Chondrocyte (in vitro differentiated cells): ENCODE results near the gene STK32B. TPM values are rescaled to one million over a fixed set of nuclear protein-coding genes. Genes with fewer than 3 reads are reported as not detected.

ENCODE experiments used
- DNase-seq: peaks from one replicate; pipeline ENCODE4 v3.0.0; 2021; ENCODE audit warnings: mixed read lengths, low spot score
- H3K27ac Mint-ChIP-seq: one replicate; pipeline ENCODE4 v1.8.0; 2021; ENCODE audit warnings: mild to moderate bottlenecking, moderate library complexity, mixed read lengths; ENCODE audit not compliant: unreplicated experiment
- H3K27me3 Mint-ChIP-seq: 2 replicates; pipeline ENCODE4 v1.8.0; 2021; ENCODE audit warnings: low read depth, mixed read lengths
- H3K36me3 Mint-ChIP-seq: 2 replicates; pipeline ENCODE4 v1.8.0; 2021; ENCODE audit warnings: low read depth, mixed read lengths
- H3K4me1 Mint-ChIP-seq: 2 replicates; pipeline ENCODE4 v1.8.0; 2021; ENCODE audit warnings: low read depth, mild to moderate bottlenecking, mixed read lengths
- H3K4me3 Mint-ChIP-seq: one replicate; pipeline ENCODE4 v1.8.0; 2021; ENCODE audit warnings: mild to moderate bottlenecking, moderate library complexity, mixed read lengths; ENCODE audit not compliant: unreplicated experiment
- H3K9me3 Mint-ChIP-seq: 2 replicates; pipeline ENCODE4 v1.8.0; 2021; ENCODE audit warnings: low read depth, mixed read lengths
- CTCF ChIP-seq: fragments of 200-600 bp; sonication (generic); IDR thresholded peaks from 2 replicates; pipeline ENCODE4 v1.5.0; 2021; ENCODE audit warnings: antibody characterized with exemption, mild to moderate bottlenecking, moderate library complexity
- total RNA-seq: library from RNA; stranded (reverse); gene quantifications from 3 replicates; pipeline ENCODE4 v1.2.1, GENCODE V29; 2021

STK32B gene
- total RNA-seq, 1 donor from 2014 or later: 14.2 TPM

GRCh38 chr4:5199912-5200311, 148.6 kb downstream of the STK32B start:
- TF ChIP-seq CTCF: no peak

GRCh38 chr4:5200513-5200912, 149.2 kb downstream of the STK32B start:
- no peak for TF ChIP-seq CTCF
- Mint-ChIP-seq H3K36me3 (peaks cover 3% of the 10 kb centered on the region), H3K9me3 (no peaks in the 10 kb centered on the region), H3K4me3 (no peak overlapping the region), H3K4me1 (peaks cover 15% of the 10 kb centered on the region), H3K27ac (no peak overlapping the region), H3K27me3 (no peaks in the 10 kb centered on the region)
- DNase-seq: no peak

More at GRCh38 chr4:5199912-5200311, 148.6 kb downstream of the STK32B start:
- Mint-ChIP-seq H3K36me3 (peaks cover 3% of the 10 kb centered on the region), H3K4me3 (no peak overlapping the region), H3K27me3 (no peaks in the 10 kb centered on the region), H3K9me3 (no peaks in the 10 kb centered on the region), H3K4me1 (peaks cover 15% of the 10 kb centered on the region), H3K27ac (no peak overlapping the region)
- no peak for DNase-seq

- DNase-seq: no peak
- Mint-ChIP-seq H3K36me3 (peaks cover 3% of the 10 kb centered on the region), H3K4me1 (peaks cover 25% of the 10 kb centered on the region), H3K9me3 (no peaks in the 10 kb centered on the region), H3K27me3 (no peaks in the 10 kb centered on the region), H3K4me3 (no peak overlapping the region), H3K27ac (no peak overlapping the region)
- no peak for TF ChIP-seq CTCF
These were observed 152.2 kb downstream of the STK32B start for GRCh38 chr4:5203309-5203992.

GRCh38 chr4:5203993-5204310, 152.7 kb downstream of the STK32B start:
- no peak for DNase-seq
- Mint-ChIP-seq H3K4me1 (peaks cover 25% of the 10 kb centered on the region), H3K27ac (no peak overlapping the region), H3K9me3 (no peaks in the 10 kb centered on the region), H3K4me3 (no peak overlapping the region), H3K36me3 (peaks cover 3% of the 10 kb centered on the region), H3K27me3 (no peaks in the 10 kb centered on the region)
- TF ChIP-seq CTCF: no peak

- Mint-ChIP-seq H3K4me1 (peaks cover 25% of the 10 kb centered on the region), H3K27me3 (no peaks in the 10 kb centered on the region), H3K36me3 (peaks cover 3% of the 10 kb centered on the region), H3K9me3 (no peaks in the 10 kb centered on the region), H3K27ac (no peak overlapping the region), H3K4me3 (no peak overlapping the region)
- no peak for DNase-seq
- no peak for TF ChIP-seq CTCF
These were observed 153.5 kb downstream of the STK32B start for GRCh38 chr4:5204781-5205180.
